Cardiac muscle cell (in vitro differentiated cells and primary cell): ENCODE results near the gene CDK5RAP2. TPM values are rescaled to one million over a fixed set of nuclear protein-coding genes. Genes with fewer than 3 reads are reported as not detected.

ENCODE experiments used
- DNase-seq, 2 donors: peaks; one replicate each; pipeline versions ENCODE4 v3.0.0 to v3.0.0-alpha.2; 2010 to 2017; ENCODE audit warnings: low read depth in 1 of 2, low spot score in 1 of 2
- H3K27ac ChIP-seq: fragments of 200-600 bp; sonication (generic); 2 replicates; pipeline ENCODE4 v1.5.1; 2016
- H3K27me3 ChIP-seq: fragments of 200-600 bp; sonication (generic); 2 replicates; pipeline ENCODE4 v1.6.0; 2016; ENCODE audit warnings: control low read depth
- H3K36me3 ChIP-seq: fragments of 200-600 bp; sonication (generic); 2 replicates; pipeline ENCODE4 v1.5.1; 2016; ENCODE audit warnings: control low read depth
- H3K4me1 ChIP-seq: fragments of 200-600 bp; sonication (generic); 2 replicates; pipeline ENCODE4 v1.8.1; 2017; ENCODE audit warnings: low read depth, mild to moderate bottlenecking, mixed run types
- H3K4me3 ChIP-seq: fragments of 200-600 bp; sonication (generic); 2 replicates; pipeline ENCODE4 v1.5.1; 2016; ENCODE audit warnings: mild to moderate bottlenecking
- H3K9me3 ChIP-seq: fragments of 200-600 bp; sonication (generic); 2 replicates; pipeline ENCODE4 v1.5.1; 2017; ENCODE audit warnings: low read depth, mild to moderate bottlenecking, control low read depth
- CTCF ChIP-seq: IDR thresholded peaks from 2 replicates; pipeline ENCODE4 v1.5.1; 2012; ENCODE audit warnings: low read depth, mild to moderate bottlenecking, low read length
- polyA plus RNA-seq: library from polyadenylated mRNA; unstranded; fragments of >200 nt; fragmentation: Nextera tagmentation; extraction: Ambion mirVana; gene quantifications from 2 replicates; pipeline ENCODE4 v1.2.1, GENCODE V29; 2016
- total RNA-seq: library from RNA; depleted of rRNA; stranded (reverse); fragments of >200 nt; gene quantifications from 2 replicates; pipeline ENCODE4 v1.2.3, GENCODE V29; 2016

The CDK5RAP2 gene
- total and polyA plus RNA-seq, 2 experiments from 2014 or later, result 33.5 to 60.4 TPM

GRCh38 chr9:120611690-120612068, 31.7 kb upstream of the CDK5RAP2 start:
- no peaks in the 10 kb centered on the region for H3K9me3 ChIP-seq
- H3K4me1 ChIP-seq, result no peaks in the 10 kb centered on the region
- DNase-seq, result no peak
- TF ChIP-seq CTCF, result no peak
- no peaks in the 10 kb centered on the region for H3K27me3 ChIP-seq
- H3K36me3 ChIP-seq, result no peaks in the 10 kb centered on the region
- no peak overlapping the region for H3K27ac ChIP-seq
- no peak overlapping the region for H3K4me3 ChIP-seq

GRCh38 chr9:120610975-120611689, 31.2 kb upstream of the CDK5RAP2 start:
- peak; percentile 23 for TF ChIP-seq CTCF
- Histone ChIP-seq H3K4me1 (no peaks in the 10 kb centered on the region), H3K36me3 (no peaks in the 10 kb centered on the region), H3K9me3 (no peaks in the 10 kb centered on the region), H3K27ac (no peak overlapping the region), H3K4me3 (no peak overlapping the region), H3K27me3 (no peaks in the 10 kb centered on the region)
- DNase-seq, result peak in 1 of 2 donors; percentile 5

GRCh38 chr9:120609636-120610035, 29.7 kb upstream of the CDK5RAP2 start:
- Histone ChIP-seq H3K4me3 (no peak overlapping the region), H3K27me3 (no peaks in the 10 kb centered on the region), H3K4me1 (no peaks in the 10 kb centered on the region), H3K9me3 (no peaks in the 10 kb centered on the region), H3K36me3 (no peaks in the 10 kb centered on the region), H3K27ac (no peak overlapping the region)
- no peak for DNase-seq
- no peak for TF ChIP-seq CTCF

GRCh38 chr9:120608421-120608820, 28.5 kb upstream of the CDK5RAP2 start:
- Histone ChIP-seq H3K4me1 (no peaks in the 10 kb centered on the region), H3K9me3 (no peaks in the 10 kb centered on the region), H3K36me3 (no peaks in the 10 kb centered on the region), H3K27ac (no peak overlapping the region), H3K4me3 (no peak overlapping the region), H3K27me3 (no peaks in the 10 kb centered on the region)
- TF ChIP-seq CTCF, result no peak
- DNase-seq, result no peak

- Histone ChIP-seq H3K27ac (no peak overlapping the region), H3K27me3 (no peaks in the 10 kb centered on the region), H3K4me1 (no peaks in the 10 kb centered on the region), H3K9me3 (no peaks in the 10 kb centered on the region), H3K36me3 (no peaks in the 10 kb centered on the region), H3K4me3 (no peak overlapping the region)
- no peak for DNase-seq
- TF ChIP-seq CTCF, result no peak
These were observed 23.6 kb upstream of the CDK5RAP2 start for GRCh38 chr9:120603591-120603990.
